ENCODE results near the gene PDGFD.

The PDGFD gene

DNA sequence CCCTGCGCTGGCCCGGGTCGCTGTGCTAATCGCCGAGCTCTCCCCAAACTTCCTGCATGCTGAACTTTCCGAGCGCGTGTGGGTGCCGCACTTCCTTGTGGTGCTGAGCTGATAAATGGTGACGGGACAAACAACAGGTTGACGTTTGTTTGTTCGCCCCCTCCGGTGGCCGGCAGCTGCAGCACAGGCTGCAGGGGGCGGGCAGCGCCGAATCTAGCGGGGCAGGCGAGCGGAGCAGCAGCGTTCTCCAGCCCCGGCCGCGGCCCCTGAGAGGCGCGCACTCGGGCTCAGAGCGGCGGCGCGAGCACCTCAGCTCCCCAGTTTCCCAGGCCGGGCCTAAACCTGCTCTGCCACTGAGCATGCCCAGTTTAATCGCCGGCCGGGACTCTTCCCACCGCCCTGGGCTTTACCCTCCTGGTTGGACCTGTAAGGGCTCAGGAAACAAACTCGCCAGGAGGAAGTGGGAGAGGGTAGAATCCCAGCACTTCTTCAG lies at the start of gene PDGFD:
TSS of gene PDGFD (minus strand) at position 120 of the 493 bp plus-strand sequence.
- peak; percentile 92 for DNase-seq

- DNase-seq: no peak
Measured at GRCh38 chr11:104206936-104207335, 43.0 kb upstream of the PDGFD start.

DNA sequence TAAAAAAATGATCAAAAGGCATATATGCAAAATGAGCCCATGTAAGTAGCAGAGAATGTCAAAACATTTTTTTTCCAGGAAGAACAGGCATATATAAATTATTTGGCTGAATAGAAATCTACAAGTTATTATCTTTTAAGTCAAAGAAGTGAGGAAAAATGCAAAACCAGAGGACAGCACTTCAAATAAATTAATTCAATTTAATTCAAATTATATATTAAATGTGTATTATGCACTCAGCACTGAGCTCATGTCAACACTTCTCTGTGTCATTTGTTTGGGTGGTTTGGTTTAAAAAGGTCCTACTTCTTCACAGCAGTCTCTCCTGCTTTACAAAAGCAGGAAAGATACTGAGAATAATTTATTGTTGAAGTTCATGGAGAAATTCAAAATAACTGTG lies 41.9 kb upstream of the PDGFD start:
- DNase-seq: no peak

DNA sequence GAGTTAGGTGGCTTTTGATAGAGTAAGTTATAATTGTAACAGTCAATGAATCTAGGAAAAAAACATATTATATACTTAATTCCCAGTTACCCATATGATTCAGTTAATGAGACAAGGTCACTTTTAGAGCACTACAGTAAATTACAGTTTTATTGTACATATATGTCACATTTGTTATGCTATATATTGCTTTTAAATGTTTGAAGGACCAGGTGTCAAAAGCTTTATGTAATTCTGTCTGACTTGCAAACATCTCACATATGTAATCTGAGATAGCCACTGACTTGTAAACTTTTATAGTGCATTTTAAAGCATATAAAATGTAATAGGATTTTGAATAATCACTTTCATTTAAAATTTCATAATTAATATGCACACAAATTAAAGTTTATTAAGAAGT lies 36.7 kb upstream of the PDGFD start:
- DNase-seq: no peak

- no peak for DNase-seq
Measured at GRCh38 chr11:104199053-104199452, 35.1 kb upstream of the PDGFD start.

DNA sequence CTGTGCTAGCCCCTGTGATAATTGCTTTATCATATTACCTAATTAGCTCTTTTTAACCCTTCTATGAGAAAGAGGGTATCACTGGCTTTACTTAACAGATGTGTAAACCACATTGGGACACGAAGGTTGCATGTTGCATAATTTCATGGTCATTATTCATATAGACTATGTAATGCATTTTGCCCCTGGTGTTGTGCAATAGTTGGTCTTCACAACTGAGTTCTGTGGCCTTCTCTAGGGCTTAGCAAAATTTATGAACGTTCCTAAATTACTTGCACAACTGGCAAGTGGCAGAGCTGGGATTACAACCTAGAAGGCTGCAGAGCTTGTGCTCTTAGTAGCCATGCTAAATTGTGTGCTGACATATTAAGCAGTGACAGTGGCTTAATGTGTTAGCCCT lies 34.6 kb upstream of the PDGFD start:
- no peak for DNase-seq

DNA sequence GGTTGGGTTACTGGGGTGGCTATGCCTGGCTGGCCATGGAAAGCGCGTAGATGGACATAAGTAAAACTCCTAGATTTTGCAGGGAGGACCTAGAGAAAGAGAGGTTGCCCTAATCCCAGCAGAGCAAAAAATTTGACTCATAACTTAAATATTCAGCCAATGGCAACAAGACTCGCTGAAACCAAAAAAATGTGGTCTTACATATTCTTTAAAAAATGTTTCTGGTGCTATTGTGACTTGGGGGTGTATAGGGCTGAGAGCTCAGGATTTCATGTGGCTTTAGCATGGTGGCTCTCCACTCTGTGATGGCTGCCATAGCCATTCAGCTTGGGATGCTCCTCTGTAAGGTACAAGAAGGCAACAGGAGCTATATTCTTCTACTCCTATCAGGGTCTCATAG lies 27.2 kb upstream of the PDGFD start:
- no peak for DNase-seq

DNA sequence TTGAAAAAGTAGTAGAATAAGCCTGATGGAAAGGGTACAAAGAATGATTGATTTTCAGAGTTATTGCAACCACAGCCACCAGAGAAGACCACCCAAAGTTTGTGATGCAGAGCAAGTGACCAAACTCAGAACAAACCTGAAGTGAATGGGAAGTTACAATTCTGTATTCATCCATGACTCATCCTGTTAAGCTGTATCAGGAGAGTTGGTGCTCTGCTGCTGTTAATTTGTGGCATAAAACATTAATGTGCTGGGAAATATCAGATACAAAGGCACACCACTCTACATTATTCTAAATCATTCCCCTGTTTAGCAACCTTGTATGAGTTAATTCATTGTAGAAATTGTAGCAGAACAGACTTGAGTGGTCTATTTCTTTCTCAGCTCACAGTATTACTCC lies 19.6 kb upstream of the PDGFD start:
- DNase-seq: no peak

GRCh38 chr11:104175769-104176168 lies 11.8 kb upstream of the PDGFD start:
- DNase-seq: no peak

- DNase-seq: no peak
Measured at GRCh38 chr11:104169091-104169490, 5.1 kb upstream of the PDGFD start.

DNA sequence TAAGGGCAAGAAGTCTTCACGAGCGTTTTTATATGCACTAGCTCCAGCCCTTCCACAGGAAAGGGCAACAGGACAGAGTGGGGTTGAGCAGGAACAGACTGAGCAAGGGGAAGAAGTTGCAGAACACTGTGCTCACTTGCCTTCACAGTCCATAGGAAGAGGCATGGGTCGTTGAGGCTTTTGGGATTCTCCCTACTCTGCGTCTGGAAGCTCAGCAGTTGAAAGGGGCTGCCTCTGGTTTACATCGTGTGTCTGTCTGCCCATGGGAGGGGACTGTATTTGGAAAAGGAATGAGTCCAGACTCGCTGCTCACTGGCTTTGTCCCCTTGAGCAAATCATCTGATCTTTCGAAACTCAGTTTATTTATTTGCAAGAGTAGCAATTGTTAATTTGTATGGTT lies 1.1 kb upstream of the PDGFD start:
- DNase-seq: no peak

DNA sequence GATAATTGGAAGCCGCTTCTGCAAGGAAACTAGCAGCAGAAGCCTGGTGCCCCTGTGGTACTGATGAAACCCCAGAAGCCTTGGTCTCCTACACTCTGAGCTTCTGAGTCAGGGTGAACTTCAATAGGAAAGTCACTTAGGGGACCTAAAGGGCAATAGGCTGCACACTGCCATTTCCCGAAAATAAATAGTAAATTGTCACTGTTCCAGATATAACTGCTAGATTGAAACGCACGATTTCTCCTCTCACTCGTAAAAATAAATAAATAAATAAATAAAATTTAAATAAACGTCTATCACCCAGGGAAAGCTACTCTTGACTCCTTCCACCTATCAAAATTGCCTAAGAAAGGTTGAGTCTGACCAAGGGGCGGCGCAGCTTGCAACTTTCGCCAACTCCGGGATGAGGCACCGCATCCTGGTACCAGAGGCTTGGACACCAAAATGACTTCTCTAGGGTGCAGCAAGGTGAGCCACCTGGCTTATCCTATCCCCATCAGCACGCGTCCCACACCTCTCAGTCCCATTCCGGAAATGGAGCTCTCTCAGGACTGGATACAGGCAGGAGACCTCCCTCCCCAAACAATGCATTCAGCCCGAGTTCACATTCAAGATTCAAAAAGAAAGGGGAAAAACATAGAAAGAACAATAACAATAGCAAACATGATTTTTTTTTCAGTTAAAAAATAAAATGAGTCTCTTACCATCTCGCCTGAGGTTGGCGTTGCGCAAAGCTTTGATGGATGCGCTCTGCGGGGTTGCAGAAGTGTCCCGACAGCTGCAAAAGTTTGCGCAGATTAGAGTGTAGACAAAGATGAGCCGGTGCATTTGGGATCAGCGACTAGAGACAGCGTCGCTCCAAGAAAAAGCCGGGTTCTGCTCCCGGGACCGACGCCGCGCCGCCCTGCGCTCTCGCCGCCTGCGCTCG lies 583 bp downstream of the PDGFD start:
- DNase-seq: peak; percentile 70

DNA sequence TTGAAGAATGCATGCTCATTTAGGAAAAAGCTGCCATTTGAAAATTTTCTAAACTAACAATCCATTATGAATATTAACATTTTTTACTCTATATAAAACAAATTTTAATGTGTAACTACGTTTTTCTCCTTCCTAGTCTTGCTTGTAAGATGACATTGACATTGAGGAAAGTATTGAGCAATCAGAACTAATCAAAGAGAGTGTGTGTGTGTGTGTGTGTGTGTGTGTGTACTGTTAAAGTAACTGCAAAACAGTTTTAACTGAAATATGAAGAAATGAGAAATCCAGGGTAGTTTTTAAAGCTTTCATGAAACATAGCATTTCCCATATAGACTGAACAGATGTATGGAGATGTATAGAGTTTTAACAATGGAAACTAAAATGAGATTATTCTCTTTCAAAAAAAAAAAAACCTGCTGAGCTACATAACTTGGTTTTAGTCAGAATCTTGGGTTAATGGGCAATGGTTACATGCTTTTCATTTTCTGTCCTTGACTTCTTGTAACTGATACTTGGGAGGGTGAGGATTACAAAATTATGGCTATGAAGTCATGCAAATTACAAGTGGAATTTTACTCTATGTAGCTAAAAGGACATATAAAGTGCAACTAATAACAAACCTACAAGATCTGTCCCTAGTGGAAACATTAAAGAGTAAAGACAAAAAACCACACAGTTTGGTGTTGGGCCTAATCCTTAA lies 2.0 kb downstream of the PDGFD start:
- DNase-seq: no peak

DNA sequence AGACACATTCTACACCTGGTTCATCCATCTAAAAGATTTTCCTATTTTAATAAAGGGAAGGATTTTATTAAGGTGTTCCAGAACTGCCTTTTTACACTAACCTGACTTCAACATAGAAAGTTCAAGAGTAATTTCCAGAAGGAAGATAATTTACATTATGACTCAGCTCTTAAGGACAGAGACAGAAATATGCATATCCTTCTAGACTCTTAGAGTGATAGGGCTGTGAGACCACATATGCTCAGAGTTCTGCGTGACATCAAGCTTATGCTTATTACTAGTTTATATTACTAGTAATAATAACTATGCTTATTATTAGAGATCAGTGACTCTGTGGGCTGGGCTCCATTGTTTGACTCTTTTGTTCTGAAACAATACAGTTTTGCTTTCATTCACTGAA lies 4.6 kb downstream of the PDGFD start:
- DNase-seq: peak; percentile 13

- DNase-seq: no peak
Measured at GRCh38 chr11:104155375-104155774, 8.6 kb downstream of the PDGFD start.

DNA sequence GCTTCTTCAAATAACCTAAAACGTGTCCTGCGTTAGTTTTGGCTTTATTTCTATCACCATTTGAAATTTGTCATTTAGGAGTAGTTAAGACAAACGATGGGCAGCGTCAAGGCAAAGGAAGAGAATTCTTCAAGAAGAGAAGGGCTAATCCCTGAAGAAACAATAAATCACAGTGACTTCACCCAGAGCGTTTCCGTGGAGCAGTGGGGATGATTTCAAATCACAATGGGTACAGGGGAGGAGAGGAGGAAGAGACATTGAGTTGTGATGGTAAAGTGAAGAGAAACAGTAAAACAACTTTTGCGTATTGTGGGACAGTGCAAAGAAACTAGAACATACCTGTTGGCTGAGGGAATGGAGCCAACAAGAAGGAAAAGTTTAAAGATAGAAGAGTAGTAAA lies 9.7 kb downstream of the PDGFD start:
- no peak for DNase-seq

DNA sequence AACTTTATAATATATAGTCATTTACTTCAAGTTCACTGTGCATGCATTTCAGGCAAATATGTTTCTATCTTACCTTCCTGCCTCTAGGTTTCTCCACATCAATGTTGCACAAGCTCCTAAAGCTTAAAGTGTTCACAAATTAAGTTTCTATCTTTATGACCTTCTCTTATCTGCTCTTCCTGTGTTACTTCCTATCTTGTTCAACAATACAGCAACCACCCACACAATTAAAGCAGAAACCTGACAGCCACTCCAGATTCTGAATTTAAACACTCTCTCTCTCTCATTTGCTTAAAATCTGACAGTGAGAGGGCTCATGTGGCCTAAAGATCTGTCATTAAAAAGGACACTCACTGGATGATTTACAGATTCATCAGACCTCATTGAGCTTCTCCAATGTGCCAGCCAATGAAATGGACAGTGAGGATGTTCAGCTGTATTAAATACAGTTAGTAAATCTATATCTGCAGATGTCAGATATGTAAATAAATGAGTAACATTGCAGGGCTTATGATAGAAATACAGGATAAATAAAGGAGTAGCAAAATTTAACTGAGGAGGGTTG lies 10.9 kb downstream of the PDGFD start:
- DNase-seq: peak; percentile 25

DNA sequence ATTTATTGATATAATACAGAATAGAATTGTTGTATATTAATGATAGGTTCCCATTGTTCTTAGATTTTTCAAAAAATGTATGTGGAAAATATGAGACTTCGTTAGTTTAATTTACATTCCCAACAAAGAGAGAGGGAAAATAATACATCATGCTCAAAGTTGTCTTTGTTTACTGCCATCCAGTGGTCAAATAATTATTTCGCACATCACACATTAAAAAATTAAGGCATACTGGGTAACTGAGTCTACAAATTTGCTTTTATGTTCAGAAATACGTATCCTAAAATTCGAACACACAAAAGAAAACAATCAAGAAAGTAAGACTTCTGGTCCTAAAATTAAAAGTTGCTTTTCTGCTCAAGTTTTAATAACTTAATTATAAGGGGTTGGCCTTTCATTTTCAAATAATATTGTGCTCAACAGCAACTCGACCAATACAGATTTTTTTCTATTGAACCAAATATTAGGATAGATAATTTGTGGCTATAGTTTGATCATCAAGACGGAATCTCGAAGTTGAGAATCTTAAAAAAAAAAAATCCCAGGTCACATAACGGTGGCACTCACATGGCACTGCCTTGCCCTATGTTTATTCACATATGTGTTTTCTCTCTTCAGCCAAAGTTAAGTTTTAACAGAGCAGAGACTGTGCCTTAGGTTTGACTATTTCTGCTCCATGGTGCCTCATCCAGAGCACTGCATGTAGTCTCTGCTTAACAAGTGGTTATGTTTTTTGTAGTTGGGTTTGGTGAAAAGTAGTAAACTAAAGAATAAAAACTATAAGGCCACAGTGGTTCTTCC lies 12.3 kb downstream of the PDGFD start:
- DNase-seq: peak; percentile 47

DNA sequence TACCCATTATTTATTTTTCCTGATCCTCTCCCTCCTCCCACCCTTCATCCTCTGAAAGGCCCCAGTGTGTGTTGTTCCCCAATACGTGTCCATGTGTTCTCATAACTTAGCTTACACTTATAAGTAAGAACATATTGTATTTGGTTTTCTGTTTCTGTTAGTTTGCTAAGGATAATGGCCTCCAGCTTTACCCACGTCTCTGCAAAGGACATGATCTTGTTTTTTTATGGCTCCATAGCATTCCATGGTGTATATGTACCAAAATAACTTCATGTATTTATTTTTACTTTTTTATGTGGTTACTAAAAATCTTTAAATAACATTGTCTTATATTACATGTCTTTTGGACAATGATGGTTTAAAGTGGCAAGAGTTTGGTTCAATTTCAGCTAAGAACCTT lies 15.2 kb downstream of the PDGFD start:
- DNase-seq: no peak

DNA sequence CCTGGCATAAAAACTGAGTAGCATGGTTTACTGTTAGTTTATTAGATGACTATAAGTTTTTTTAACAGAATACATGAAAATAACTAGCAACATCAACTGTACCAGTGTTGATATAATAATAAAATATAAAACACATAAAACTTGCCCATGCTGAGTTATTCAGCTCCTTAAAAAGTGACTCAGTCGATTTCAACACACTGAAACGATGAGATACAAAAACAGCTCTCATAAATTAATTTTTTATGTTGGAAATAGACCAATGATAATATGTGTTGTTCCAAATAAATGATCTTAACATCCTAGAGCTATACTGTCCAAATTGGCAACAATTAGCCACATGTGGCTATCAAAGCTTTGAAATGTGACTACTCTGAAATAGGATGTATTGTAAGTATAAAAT lies 15.9 kb downstream of the PDGFD start:
- no peak for DNase-seq

GRCh38 chr11:104146943-104147342 lies 17.0 kb downstream of the PDGFD start:
- DNase-seq: no peak

DNA sequence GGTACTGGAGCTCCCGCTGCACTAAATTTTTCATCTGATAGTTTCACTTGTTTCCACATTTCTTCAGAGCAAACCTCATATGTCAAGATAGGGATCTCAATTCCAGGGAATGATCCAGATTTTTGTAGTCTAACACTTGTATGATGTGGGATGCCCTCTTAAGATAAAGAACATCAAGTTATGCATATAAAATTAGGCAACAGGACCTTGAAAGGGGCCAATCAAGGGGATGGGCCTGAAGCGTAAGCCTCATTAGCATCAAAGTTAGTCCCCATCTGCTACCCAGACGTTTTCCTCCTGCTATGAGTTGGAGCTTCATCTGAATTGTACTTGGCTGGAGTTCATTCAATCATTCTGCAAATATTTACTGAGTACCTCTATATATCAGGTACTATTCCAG lies 17.5 kb downstream of the PDGFD start:
- DNase-seq: peak; percentile 58

GRCh38 chr11:104145062-104145461 lies 18.9 kb downstream of the PDGFD start:
- no peak for DNase-seq
